Spleen (tissue), 11 donors: ENCODE data around the gene UQCC2. TPM values are rescaled to one million over a fixed set of nuclear protein-coding genes. Genes with fewer than 3 reads are reported as not detected.

Experiments
- DNase-seq: peaks from one replicate; pipeline ENCODE4 v3.0.0-alpha.2; 2020
- H3K27ac ChIP-seq, 8 donors: fragments of 200-600 bp; sonication (generic) in 7 of 8; 1 replicate in 4 of 8; 2 replicates in 4 of 8; pipeline versions ENCODE4 v1.5.0 to v1.8.0; 2016 to 2021; ENCODE audit warnings: inconsistent platforms in 4 of 8, mild to moderate bottlenecking in 4 of 8, moderate library complexity in 1 of 8
- H3K27me3 ChIP-seq, 7 donors: fragments of 200-600 bp; sonication (generic) in 6 of 7; replicated peaks in 1 of 7; 1 replicate in 4 of 7; 2 replicates in 3 of 7; pipeline versions ENCODE4 v1.5.0 to v1.8.0; 2016 to 2021; ENCODE audit warnings: inconsistent platforms in 3 of 7, mild to moderate bottlenecking in 1 of 7
- H3K36me3 ChIP-seq, 6 donors: fragments of 200-600 bp; sonication (generic) in 5 of 6; 1 replicate in 4 of 6; 2 replicates in 2 of 6; pipeline versions ENCODE4 v1.5.0 to v1.8.0; 2016 to 2021; ENCODE audit warnings: inconsistent platforms in 2 of 6
- H3K4me1 ChIP-seq, 6 donors: fragments of 200-600 bp; sonication (generic) in 5 of 6; 1 replicate in 3 of 6; 2 replicates in 3 of 6; pipeline versions ENCODE4 v1.5.0 to v1.8.0; 2016 to 2021; ENCODE audit warnings: inconsistent platforms in 3 of 6
- H3K4me3 ChIP-seq, 8 donors: fragments of 200-600 bp; sonication (generic) in 7 of 8; 1 replicate in 4 of 8; 2 replicates in 4 of 8; pipeline versions ENCODE4 v1.5.0 to v1.8.0; 2016 to 2021; ENCODE audit warnings: inconsistent platforms in 4 of 8, mild to moderate bottlenecking in 4 of 8, moderate library complexity in 2 of 8
- H3K9me3 ChIP-seq, 8 donors: fragments of 200-600 bp; sonication (generic) in 7 of 8; 1 replicate in 4 of 8; 2 replicates in 4 of 8; pipeline versions ENCODE4 v1.5.0 to v1.8.0; 2016 to 2021; ENCODE audit warnings: inconsistent platforms in 4 of 8
- POLR2A ChIP-seq, 3 donors: fragments of 450-650 bp; IDR thresholded peaks; one replicate each; pipeline ENCODE4 v1.5.1; 2017; ENCODE audit warnings: antibody characterized with exemption in 3 of 3, mild to moderate bottlenecking in 1 of 3
- POLR2AphosphoS5 ChIP-seq, 3 donors: sonication (generic); formaldehyde crosslinking; IDR thresholded peaks; one replicate each; pipeline ENCODE4 v1.5.1; 2017; ENCODE audit warnings: antibody characterized with exemption in 3 of 3
- WGBS, 5 donors: extraction: QIAGEN DNeasy Blood & Tissue Kit in 3 of 5; methylation state at CpG; one replicate each; pipeline versions ENCODE4 v1.1.5 to v1.1.7; 2013 to 2018; 5-methylcytosine and 5-hydroxymethylcytosine counted together
- intact Hi-C: fragments of 100-400 bp; cut with DNase I; formaldehyde crosslinking; loops from one replicate; pipeline ENCODE4 v1.15.0; 2023; ENCODE audit warnings: low total_unique reads
- polyA plus RNA-seq, 3 donors: library from polyadenylated mRNA; stranded (reverse); fragments of 200-250 nt; gene quantifications; one replicate each; pipeline ENCODE4 v1.2.1, GENCODE V29; 2013
- total RNA-seq, 7 donors: library from RNA; depleted of rRNA in 3 of 7; stranded (reverse); fragments of >200 nt in 3 of 7; fragmentation: NEBNext Ultra II Directional in 4 of 7; extraction: Animal tissue kit (Norgen Biotek cat#: 25700) in 4 of 7; gene quantifications; one replicate each; pipeline versions ENCODE4 v1.1.0 to v1.2.1, GENCODE V29; 2016 to 2021
- TF ChIP-seq, protein P1 (sequence below), 11 experiments: fragments of 200-600 bp in 7 of 11; fragments of 450-650 bp in 4 of 11; sonication (generic) in 4 of 11; IDR thresholded peaks in 8 of 11; conservative IDR thresholded peaks in 3 of 11; 1 replicate in 7 of 11; 2 replicates in 4 of 11; pipeline versions ENCODE4 v1.4.0 to v1.8.0; 2016 to 2021; ENCODE audit warnings: antibody characterized with exemption in 11 of 11, inconsistent platforms in 4 of 11, mild to moderate bottlenecking in 1 of 11
- donor health status: healthy with polysubstance abuse.
- donor health status: DM: no; HTN: no; CAD: no; lungs with moderate emphysema.
- donor health status: DM: no; HTN: no; CAD: no.
- donor health status: Bipolar disorder and iron deficiency.
- donor health status: healthy.
- donor health status: DM: no; HTN: no; CAD: no.
- donor health status: DM: yes; HTN: yes; CAD: no.

The UQCC2 gene
- total and polyA plus RNA-seq, 10 donors: 8.7 to 77.0 (median 34.1) TPM

DNA sequence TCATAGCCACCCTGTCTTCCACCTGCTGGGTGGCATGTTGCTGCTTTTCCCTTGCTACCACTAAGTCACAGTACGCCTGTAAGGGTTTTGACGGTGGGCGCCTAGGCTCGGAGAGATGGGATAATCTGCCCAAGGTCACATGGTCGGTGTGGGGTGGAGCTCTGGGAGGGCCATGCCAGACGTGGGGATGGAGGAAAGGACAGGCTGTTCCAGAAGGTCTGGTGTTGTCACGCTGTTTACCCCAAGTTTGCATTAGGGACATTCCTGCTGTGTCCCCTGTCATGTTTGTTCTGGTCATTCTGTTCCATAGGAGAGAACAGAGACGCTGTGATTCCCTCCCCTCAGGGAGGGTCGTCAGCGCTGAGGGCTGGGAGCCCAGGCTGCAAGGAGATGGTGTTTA, 19.1 kb upstream of the UQCC2 start:
- H3K9me3 ChIP-seq: no peaks in the 10 kb centered on the region
- no peak for DNase-seq
- no peak overlapping the region for H3K27ac ChIP-seq
- WGBS, 5 donors: 82 to 89% (median 87%) methylated on average over 10 of the region's 10 CpGs
- H3K27me3 ChIP-seq: no peaks in the 10 kb centered on the region
- intact Hi-C loops: no loop called here
- H3K4me1 ChIP-seq: peaks cover 0 to 17% (median 6%) of the 10 kb centered on the region in 6 donors
- no peak overlapping the region for H3K4me3 ChIP-seq
- peaks cover 0 to 31% (median 0%) of the 10 kb centered on the region in 6 donors for H3K36me3 ChIP-seq
- no peak for TF ChIP-seq POLR2A (IDR thresholded peaks at IDR 0.05)
- TF ChIP-seq POLR2AphosphoS5 (IDR thresholded peaks at IDR 0.05): no peak
- TF ChIP-seq, protein P1, sequence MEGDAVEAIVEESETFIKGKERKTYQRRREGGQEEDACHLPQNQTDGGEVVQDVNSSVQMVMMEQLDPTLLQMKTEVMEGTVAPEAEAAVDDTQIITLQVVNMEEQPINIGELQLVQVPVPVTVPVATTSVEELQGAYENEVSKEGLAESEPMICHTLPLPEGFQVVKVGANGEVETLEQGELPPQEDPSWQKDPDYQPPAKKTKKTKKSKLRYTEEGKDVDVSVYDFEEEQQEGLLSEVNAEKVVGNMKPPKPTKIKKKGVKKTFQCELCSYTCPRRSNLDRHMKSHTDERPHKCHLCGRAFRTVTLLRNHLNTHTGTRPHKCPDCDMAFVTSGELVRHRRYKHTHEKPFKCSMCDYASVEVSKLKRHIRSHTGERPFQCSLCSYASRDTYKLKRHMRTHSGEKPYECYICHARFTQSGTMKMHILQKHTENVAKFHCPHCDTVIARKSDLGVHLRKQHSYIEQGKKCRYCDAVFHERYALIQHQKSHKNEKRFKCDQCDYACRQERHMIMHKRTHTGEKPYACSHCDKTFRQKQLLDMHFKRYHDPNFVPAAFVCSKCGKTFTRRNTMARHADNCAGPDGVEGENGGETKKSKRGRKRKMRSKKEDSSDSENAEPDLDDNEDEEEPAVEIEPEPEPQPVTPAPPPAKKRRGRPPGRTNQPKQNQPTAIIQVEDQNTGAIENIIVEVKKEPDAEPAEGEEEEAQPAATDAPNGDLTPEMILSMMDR (IDR thresholded peaks at IDR 0.05 in 8 of 11, conservative IDR thresholded peaks at IDR 0.05 in 3 of 11): no peak

DNA sequence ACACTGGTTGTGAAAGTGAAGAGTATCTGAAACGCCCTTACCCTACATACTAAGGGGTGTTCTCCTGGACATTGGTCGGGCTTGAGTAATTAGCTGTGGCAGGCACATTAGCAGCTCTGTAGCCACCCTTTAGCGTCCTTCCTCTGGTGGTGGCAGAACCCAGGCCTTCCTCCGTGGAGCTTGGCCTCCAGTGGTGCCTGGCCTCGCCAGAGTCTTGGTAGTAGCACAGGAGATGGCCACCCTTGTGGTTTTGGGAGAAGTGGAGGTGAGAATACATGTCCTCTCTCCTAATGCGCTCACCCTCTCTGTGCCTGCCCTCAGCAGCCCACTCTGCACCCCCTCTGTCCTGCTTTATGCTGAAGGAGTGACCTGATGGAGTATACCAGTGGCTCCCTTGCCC, 17.6 kb upstream of the UQCC2 start:
- TF ChIP-seq POLR2A (IDR thresholded peaks at IDR 0.05) (no peak), POLR2AphosphoS5 (IDR thresholded peaks at IDR 0.05) (no peak)
- TF ChIP-seq, protein P1 (IDR thresholded peaks at IDR 0.05 in 8 of 11, conservative IDR thresholded peaks at IDR 0.05 in 3 of 11): no peak
- no peak for DNase-seq
- H3K4me3 ChIP-seq: no peak overlapping the region
- no peaks in the 10 kb centered on the region for H3K9me3 ChIP-seq
- 79 to 91% (median 87%) methylated on average over 6 of the region's 6 CpGs for WGBS, 5 donors
- peak overlapping the region in 1 of 8 donors; percentile 38 for H3K27ac ChIP-seq
- H3K4me1 ChIP-seq: peaks cover 0 to 17% (median 6%) of the 10 kb centered on the region in 6 donors
- H3K36me3 ChIP-seq: peaks cover 0 to 15% (median 0%) of the 10 kb centered on the region in 6 donors
- intact Hi-C loops: no loop called here
- peaks cover 0 to under 1% (median 0%) of the 10 kb centered on the region in 7 donors for H3K27me3 ChIP-seq

DNA sequence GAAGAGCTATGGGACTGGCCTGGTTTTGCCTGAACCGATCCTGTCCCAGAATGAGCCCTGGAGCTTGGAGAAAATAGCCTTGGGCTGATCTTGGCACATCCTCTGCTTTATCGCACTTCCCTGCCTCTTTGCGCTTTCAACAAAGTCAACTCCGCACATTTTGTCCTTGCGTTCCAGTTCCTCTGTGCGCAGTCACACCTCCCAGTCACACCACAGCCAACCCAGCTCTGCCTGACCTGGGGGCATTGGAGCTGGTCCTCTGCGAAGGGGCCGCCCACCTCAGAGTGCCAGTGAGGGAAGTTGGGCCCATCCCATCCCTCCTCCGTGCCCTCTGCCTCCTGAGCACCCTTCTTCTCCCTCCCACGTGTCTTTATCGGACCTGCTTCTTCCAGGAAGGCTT, 16.9 kb upstream of the UQCC2 start:
- no peaks in the 10 kb centered on the region for H3K9me3 ChIP-seq
- no peak overlapping the region for H3K4me3 ChIP-seq
- DNase-seq: no peak
- peaks cover 0 to 17% (median 6%) of the 10 kb centered on the region in 6 donors for H3K4me1 ChIP-seq
- 71 to 86% (median 79%) methylated on average over 11 of the region's 11 CpGs for WGBS, 5 donors
- peaks cover 0 to 7% (median 0%) of the 10 kb centered on the region in 7 donors for H3K27me3 ChIP-seq
- intact Hi-C loops: no loop called here
- TF ChIP-seq POLR2A (IDR thresholded peaks at IDR 0.05): no peak
- TF ChIP-seq, protein P1 (IDR thresholded peaks at IDR 0.05 in 8 of 11, conservative IDR thresholded peaks at IDR 0.05 in 3 of 11): no peak
- TF ChIP-seq POLR2AphosphoS5 (IDR thresholded peaks at IDR 0.05): peak; percentile 17 to 34 (median 20)
- H3K36me3 ChIP-seq: peaks cover 0 to 9% (median 0%) of the 10 kb centered on the region in 6 donors
- H3K27ac ChIP-seq: peak overlapping the region in 1 of 8 donors; percentile 38

DNA sequence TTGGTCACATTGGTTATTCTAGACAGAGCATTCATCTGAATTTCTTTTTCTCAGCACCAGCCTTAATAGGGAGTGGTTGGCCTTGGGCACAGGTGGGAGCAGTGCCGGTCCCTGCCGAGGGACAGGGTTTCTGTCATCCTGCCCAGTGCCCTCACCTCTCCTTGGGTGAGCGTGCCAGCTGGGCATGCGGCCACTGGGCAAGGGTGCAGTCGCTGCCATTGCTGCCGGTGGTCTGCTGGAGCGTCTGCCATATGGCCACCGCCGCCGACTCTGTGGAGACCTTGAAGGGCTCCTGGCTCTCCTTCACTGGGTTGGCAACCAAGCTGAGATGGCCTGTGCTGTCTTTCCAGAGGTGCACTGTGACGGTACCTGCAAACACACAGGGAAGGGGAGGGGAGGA, 16.4 kb upstream of the UQCC2 start:
- H3K4me3 ChIP-seq: no peak overlapping the region
- H3K9me3 ChIP-seq: no peaks in the 10 kb centered on the region
- intact Hi-C loops: no loop called here
- DNase-seq: no peak
- 78 to 85% (median 81%) methylated on average over 9 to 11 of the region's 11 CpGs for WGBS, 5 donors
- peaks cover 0 to 10% (median 0%) of the 10 kb centered on the region in 7 donors for H3K27me3 ChIP-seq
- TF ChIP-seq, protein P1 (IDR thresholded peaks at IDR 0.05 in 8 of 11, conservative IDR thresholded peaks at IDR 0.05 in 3 of 11): no peak
- TF ChIP-seq POLR2AphosphoS5 (IDR thresholded peaks at IDR 0.05) (no peak), POLR2A (IDR thresholded peaks at IDR 0.05) (no peak)
- H3K36me3 ChIP-seq: peaks cover 0 to 5% (median 0%) of the 10 kb centered on the region in 6 donors
- peaks cover 0 to 17% (median 6%) of the 10 kb centered on the region in 6 donors for H3K4me1 ChIP-seq
- peak overlapping the region in 1 of 8 donors; percentile 38 for H3K27ac ChIP-seq
